Ovary (tissue), 9 donors: ENCODE results near the gene CCDC51. TPM values are rescaled to one million over a fixed set of nuclear protein-coding genes. Genes with fewer than 3 reads are reported as not detected.
A peak's percentile ranks its signal among the peaks of the same experiment; 100 is the strongest.
"Not testable (repeated sequence)": the region's sequence is repeated elsewhere in the genome, so short reads cannot be mapped to it uniquely, and the experiment has no call there.

ENCODE experiments used
- DNase-seq, 5 donors: peaks; one replicate each; pipeline ENCODE4 v3.0.0-alpha.2; 2019 to 2020
- H3K27ac ChIP-seq, 2 donors: fragments of 200-600 bp; one replicate each; pipeline versions ENCODE4 v1.5.1 to v1.8.0; 2019 to 2022
- H3K27me3 ChIP-seq: fragments of 200-600 bp; one replicate; pipeline ENCODE4 v1.8.0; 2022
- H3K36me3 ChIP-seq: fragments of 200-600 bp; sonication (generic); one replicate; pipeline ENCODE4 v1.5.1; 2019
- H3K4me1 ChIP-seq: one replicate; pipeline ENCODE4 v1.8.1; 2013; ENCODE audit warnings: mild to moderate bottlenecking, moderate library complexity; ENCODE audit not compliant: insufficient read depth
- H3K4me3 ChIP-seq: fragments of 200-600 bp; sonication (generic); one replicate; pipeline ENCODE4 v1.5.1; 2017
- H3K9me3 ChIP-seq, 2 donors: fragments of 200-600 bp in 1 of 2; sonication (generic) in 1 of 2; one replicate each; pipeline versions ENCODE4 v1.5.1 to v1.8.1; 2013 to 2019; ENCODE audit warnings: mild to moderate bottlenecking in 1 of 2, moderate library complexity in 1 of 2
- EP300 ChIP-seq: sonication (generic); formaldehyde crosslinking; IDR thresholded peaks from one replicate; pipeline ENCODE4 v1.6.1; 2017; ENCODE audit warnings: antibody characterized with exemption
- POLR2A ChIP-seq: fragments of 450-650 bp; IDR thresholded peaks from one replicate; pipeline ENCODE4 v1.6.1; 2017; ENCODE audit warnings: antibody characterized with exemption, mild to moderate bottlenecking, moderate library complexity
- WGBS, 3 donors: extraction: QIAGEN DNeasy Blood & Tissue Kit in 1 of 3; methylation state at CpG; one replicate each; pipeline versions ENCODE4 v1.1.5 to v1.1.7; 2013 to 2017; 5-methylcytosine and 5-hydroxymethylcytosine counted together
- intact Hi-C, 4 donors: fragments of 100-400 bp; cut with DNase I; formaldehyde crosslinking; loops; one replicate each; pipeline versions ENCODE4 v1.11.0 to v1.15.1; 2022 to 2023
- polyA plus RNA-seq, 2 donors: library from polyadenylated mRNA; stranded (reverse); fragments of 200-250 nt in 1 of 2; fragments of 350-450 nt in 1 of 2; fragmentation: Illumina TruSeq in 1 of 2; extraction: RNeasy Lipid Tissue Mini Kit (QIAGEN cat#74804) in 1 of 2; gene quantifications; one replicate each; pipeline ENCODE4 v1.2.3, GENCODE V29; 2013 to 2014
- total RNA-seq, 7 donors: library from RNA; depleted of rRNA in 2 of 7; stranded (reverse); fragments of >200 nt in 2 of 7; fragmentation: NEBNext Ultra II Directional in 3 of 7; extraction: Animal tissue kit (Norgen Biotek cat#: 25700) in 3 of 7; gene quantifications; one replicate each; pipeline versions ENCODE4 v1.1.0 to v1.2.4, GENCODE V29; 2016 to 2023
- TF ChIP-seq, protein P1 (sequence below), 3 donors: fragments of 450-650 bp in 2 of 3; fragments of 200-600 bp in 1 of 3; IDR thresholded peaks; one replicate each; pipeline versions ENCODE4 v1.5.1 to v1.8.0; 2016 to 2022; ENCODE audit warnings: antibody characterized with exemption in 3 of 3, mild to moderate bottlenecking in 1 of 3
- donor health status: DM: no; HTN: no; CAD: no; lungs with moderate emphysema.
- donor health status: DM: no; HTN: no; CAD: no.
- donor health status: Bipolar disorder and iron deficiency.
- donor health status: DM: yes; HTN: yes; CAD: no.
- donor health status: DM: no; HTN: no; CAD: no.
- donor health status: DM: yes; HTN: yes; CAD: no.

Gene CCDC51
- total and polyA plus RNA-seq, 9 donors, result 6.3 to 9.9 (median 7.7) TPM

DNA sequence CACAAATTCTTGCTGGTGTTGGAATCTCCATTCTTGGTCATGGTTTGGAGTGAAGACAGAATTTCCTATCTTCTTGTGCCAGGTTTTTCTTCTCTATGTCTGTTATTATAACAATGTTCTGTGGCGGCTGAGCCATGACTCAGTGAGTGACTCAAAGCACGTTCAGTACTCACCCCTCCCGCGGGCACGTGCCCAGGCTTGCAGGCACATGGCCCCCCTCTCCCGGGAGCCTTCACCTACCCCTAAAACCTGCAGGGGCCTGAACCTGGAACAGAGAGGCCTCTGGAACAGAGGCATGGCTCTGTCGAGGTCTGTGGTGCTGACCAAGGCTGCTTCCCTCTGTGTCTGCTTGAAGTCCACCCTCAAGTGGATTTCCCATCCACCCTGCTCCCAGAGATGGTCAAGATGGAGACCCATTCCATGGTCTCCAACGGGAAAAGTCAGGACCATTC lies 37.6 kb downstream of the CCDC51 start:
- peak overlapping the region; percentile 49 to 62 for H3K27ac ChIP-seq
- no peaks in the 10 kb centered on the region for H3K27me3 ChIP-seq
- H3K36me3 ChIP-seq, result no peaks in the 10 kb centered on the region
- intact Hi-C loops, result loop anchor here in 3 of 4 donors (2.0 to 5.0 kb wide), 3 partner anchors 32 to 150 kb away; no protein-coding TSS in a partner anchor
- peak; percentile 85 for TF ChIP-seq EP300
- no peak for TF ChIP-seq POLR2A
- peak; percentile 83 to 95 (median 92) for DNase-seq
- WGBS, 3 donors, result 5 to 10% (median 10%) methylated on average over 8 of the region's 8 CpGs
- H3K4me1 ChIP-seq, result peaks cover 2% of the 10 kb centered on the region
- H3K9me3 ChIP-seq, result no peaks in the 10 kb centered on the region
- H3K4me3 ChIP-seq, result no peak overlapping the region

DNA sequence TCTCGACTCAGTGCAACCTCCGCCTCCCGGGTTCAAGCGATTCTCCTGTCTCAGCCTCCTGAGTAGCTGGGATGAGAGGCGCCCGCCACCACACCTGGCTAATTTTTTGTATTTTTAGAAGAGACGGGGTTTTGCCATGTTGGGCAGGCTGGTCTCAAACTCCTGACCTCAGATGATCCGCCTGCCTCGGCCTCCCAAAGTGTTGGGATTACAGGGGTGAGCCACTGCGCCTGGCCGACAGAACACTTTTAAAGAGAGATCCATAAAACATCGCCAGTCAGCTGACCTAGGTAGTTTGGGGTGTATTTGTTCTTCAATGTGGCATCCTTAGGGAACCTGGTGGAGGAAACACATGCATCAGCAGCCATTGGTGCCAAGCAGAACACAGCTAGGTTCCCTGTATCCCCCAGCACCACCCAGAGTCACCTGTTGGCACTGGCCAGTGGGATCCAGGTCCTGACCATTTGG lies 38.5 kb downstream of the CCDC51 start:
- not testable (repeated sequence) for H3K27me3 ChIP-seq, H3K4me1 ChIP-seq, H3K36me3 ChIP-seq, H3K4me3 ChIP-seq, H3K9me3 ChIP-seq
- intact Hi-C loops, result loop anchor here in 3 of 4 donors (2.0 to 5.0 kb wide), 4 partner anchors 33 to 151 kb away; no protein-coding TSS in a partner anchor
- H3K27ac ChIP-seq, result peak overlapping the region in 1 of 2 donors; percentile 62
- peak in 4 of 5 donors; percentile 11 to 40 (median 18) for DNase-seq
- 88 to 93% (median 92%) methylated on average over 12 of the region's 12 CpGs for WGBS, 3 donors

DNA sequence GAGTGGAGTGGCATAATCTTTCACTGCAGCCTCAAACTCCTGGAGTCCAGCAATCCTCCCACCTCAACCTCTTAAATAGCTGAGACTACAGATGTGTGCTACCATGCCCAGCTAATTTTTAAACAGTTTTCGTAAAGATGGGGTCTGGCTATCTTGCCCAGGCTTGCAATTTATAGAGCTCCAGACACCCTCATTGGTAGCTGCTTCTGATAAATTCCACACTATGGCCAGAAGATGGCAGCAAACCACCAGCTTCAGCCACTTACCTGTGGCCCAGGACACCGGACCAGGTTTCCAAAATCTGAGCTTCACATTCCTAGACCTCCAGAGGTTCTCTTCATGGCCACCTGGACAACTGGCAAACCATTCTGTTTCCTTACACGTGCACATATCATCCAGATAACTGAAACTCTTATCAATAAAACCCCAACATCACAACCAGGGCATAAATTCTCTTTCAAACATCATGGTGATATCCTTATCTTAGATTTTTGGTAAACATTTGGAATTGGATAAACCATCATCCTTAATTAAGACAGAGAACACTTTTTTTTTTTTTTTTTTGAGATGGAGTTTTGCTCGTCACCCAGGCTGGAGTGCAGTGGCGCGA lies 39.0 kb downstream of the CCDC51 start:
- TF ChIP-seq, protein P1, sequence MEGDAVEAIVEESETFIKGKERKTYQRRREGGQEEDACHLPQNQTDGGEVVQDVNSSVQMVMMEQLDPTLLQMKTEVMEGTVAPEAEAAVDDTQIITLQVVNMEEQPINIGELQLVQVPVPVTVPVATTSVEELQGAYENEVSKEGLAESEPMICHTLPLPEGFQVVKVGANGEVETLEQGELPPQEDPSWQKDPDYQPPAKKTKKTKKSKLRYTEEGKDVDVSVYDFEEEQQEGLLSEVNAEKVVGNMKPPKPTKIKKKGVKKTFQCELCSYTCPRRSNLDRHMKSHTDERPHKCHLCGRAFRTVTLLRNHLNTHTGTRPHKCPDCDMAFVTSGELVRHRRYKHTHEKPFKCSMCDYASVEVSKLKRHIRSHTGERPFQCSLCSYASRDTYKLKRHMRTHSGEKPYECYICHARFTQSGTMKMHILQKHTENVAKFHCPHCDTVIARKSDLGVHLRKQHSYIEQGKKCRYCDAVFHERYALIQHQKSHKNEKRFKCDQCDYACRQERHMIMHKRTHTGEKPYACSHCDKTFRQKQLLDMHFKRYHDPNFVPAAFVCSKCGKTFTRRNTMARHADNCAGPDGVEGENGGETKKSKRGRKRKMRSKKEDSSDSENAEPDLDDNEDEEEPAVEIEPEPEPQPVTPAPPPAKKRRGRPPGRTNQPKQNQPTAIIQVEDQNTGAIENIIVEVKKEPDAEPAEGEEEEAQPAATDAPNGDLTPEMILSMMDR (IDR thresholded peaks at IDR 0.05), result peak; percentile 66 to 89 (median 81)
- TF ChIP-seq EP300, result no peak
- 58 to 62% (median 58%) methylated on average over 6 of the region's 6 CpGs for WGBS, 3 donors
- Histone ChIP-seq H3K9me3 (no peaks in the 10 kb centered on the region), H3K36me3 (no peaks in the 10 kb centered on the region), H3K4me1 (peaks cover 2% of the 10 kb centered on the region), H3K27ac (no peak overlapping the region), H3K27me3 (no peaks in the 10 kb centered on the region), H3K4me3 (no peak overlapping the region)
- intact Hi-C loops, result loop anchor here in 3 of 4 donors (2.0 to 5.0 kb wide), 4 partner anchors 34 to 151 kb away; no protein-coding TSS in a partner anchor
- DNase-seq, result peak; percentile 51 to 67 (median 56)

DNA sequence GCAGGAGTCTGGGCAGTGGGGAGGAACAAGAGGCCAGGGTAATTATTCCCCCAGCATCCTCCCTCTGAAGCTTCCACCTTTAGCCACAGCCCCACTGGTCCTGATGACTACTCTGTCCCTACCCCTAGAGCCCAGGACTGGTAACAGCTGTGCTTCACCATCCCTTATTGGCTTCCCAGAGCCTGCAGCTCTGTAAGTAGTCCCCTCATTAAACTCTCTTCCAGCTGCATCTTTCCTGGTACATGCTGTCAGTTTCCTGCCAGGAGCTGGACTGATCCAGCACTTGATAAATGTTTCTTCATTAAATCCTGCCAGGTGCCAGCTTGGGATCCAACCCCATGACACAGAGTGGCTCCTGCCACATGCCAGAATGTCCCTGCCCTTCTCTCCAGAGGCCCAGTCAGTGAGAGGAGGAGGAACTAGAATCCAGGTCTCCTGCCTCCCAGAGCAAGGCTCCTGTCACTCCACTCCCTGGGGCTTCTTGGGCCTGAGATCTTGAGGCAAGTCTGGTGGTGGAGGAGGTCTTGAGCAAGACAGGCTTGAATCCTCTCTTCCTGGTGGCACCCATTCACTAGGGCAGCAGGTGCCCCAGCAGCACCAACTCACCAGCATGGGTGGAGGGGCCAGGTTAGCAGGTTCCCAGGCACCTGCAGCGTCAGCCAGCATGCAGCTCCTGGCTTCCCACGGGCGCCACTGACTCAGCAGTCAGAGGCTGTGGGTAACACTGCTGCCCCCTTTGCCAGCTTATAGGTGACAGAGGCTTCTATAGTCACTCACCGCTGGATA lies 40.3 kb downstream of the CCDC51 start:
- no peak overlapping the region for H3K4me3 ChIP-seq
- no peaks in the 10 kb centered on the region for H3K36me3 ChIP-seq
- H3K4me1 ChIP-seq, result peaks cover 2% of the 10 kb centered on the region
- no peaks in the 10 kb centered on the region for H3K9me3 ChIP-seq
- intact Hi-C loops, result loop anchor here (2.0 to 10.0 kb wide), 5 partner anchors 35 to 155 kb away; partner anchors contain the start of gene PFKFB4 (in 1 of the 4)
- no peak overlapping the region for H3K27ac ChIP-seq
- 58 to 72% (median 64%) methylated on average over 4 of the region's 4 CpGs for WGBS, 3 donors
- no peak for TF ChIP-seq POLR2A
- TF ChIP-seq, protein P1 (IDR thresholded peaks at IDR 0.05), result no peak
- no peak for TF ChIP-seq EP300
- H3K27me3 ChIP-seq, result no peaks in the 10 kb centered on the region
- peak in 3 of 5 donors; percentile 8 to 34 (median 16) for DNase-seq

DNA sequence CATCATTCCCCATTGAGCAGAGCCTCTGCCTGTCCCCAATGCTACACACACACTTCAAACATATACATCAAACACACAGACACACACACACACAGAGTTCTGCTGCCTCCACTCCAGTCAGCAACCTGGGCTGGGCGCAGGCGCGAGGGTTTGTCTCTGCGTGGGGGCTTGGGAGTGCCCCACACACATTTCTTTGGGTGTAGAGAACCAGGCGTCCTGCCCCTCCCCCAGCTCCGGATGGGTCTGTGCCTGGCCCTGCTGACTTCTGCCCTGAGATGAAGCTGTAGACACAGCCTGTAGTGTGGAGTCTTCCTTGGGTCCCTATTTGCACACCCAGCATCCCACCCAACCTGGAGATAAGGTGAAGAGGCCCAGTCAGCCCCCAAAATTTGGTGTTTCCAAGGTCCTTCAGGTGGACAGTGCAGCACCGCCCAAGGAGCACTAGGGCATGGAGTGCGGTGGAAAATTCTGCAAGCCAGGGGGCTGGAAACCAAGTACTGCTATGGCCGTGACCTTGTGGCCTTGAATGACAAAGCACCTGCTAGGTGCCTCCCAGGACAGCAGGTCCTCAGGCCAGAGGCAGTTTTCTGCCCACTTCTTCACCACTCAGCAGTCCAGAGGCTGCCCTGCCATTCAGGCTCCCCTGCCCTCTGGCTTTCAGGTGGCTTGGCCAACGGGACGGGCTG lies 41.1 kb downstream of the CCDC51 start:
- Histone ChIP-seq H3K27ac (no peak overlapping the region), H3K36me3 (no peaks in the 10 kb centered on the region), H3K9me3 (no peaks in the 10 kb centered on the region), H3K4me3 (no peak overlapping the region), H3K27me3 (no peaks in the 10 kb centered on the region), H3K4me1 (peaks cover 2% of the 10 kb centered on the region)
- TF ChIP-seq POLR2A (no peak), EP300 (no peak)
- TF ChIP-seq, protein P1 (IDR thresholded peaks at IDR 0.05), result no peak
- DNase-seq, result peak in 3 of 5 donors; percentile 9 to 43 (median 24)
- intact Hi-C loops, result loop anchor here in 1 of 4 donors (10.0 kb wide), 1 partner anchor 156 kb away; the partner anchor contains the start of gene PFKFB4
- WGBS, 3 donors, result 25 to 42% (median 27%) methylated on average over 11 of the region's 11 CpGs
